HEK293 (cell line): ENCODE results near the gene CEP170B.

Experiments used
- KLF1 ChIP-seq: fragments of 450-650 bp; formaldehyde crosslinking; IDR thresholded peaks from 2 replicates; pipeline ENCODE4 v1.5.1; 2016; ENCODE audit warnings: missing biosample characterization, missing genetic modification characterization
- KLF16 ChIP-seq: fragments of 450-650 bp; formaldehyde crosslinking; IDR thresholded peaks from 2 replicates; pipeline ENCODE4 v1.5.1; 2017; ENCODE audit warnings: missing biosample characterization, missing genetic modification characterization
- TCF7L2 ChIP-seq: IDR thresholded peaks from 2 replicates; pipeline ENCODE4 v1.6.1; 2011; ENCODE audit warnings: low read depth, mild to moderate bottlenecking, inconsistent platforms, low read length, moderate library complexity, borderline replicate concordance
- YY1 ChIP-seq: fragments of 450-650 bp; formaldehyde crosslinking; IDR thresholded peaks from 2 replicates; pipeline ENCODE4 v1.5.1; 2018; ENCODE audit warnings: missing biosample characterization, missing genetic modification characterization
- ZBTB20 ChIP-seq: fragments of 450-650 bp; formaldehyde crosslinking; IDR thresholded peaks from 2 replicates; pipeline ENCODE4 v1.5.1; 2016; ENCODE audit warnings: missing biosample characterization, missing genetic modification characterization
- ZNF174 ChIP-seq: fragments of 450-650 bp; formaldehyde crosslinking; IDR thresholded peaks from 2 replicates; pipeline ENCODE4 v1.5.0; 2017; ENCODE audit warnings: missing biosample characterization, mild to moderate bottlenecking, missing genetic modification characterization
- ZNF2 ChIP-seq: fragments of 450-650 bp; formaldehyde crosslinking; IDR thresholded peaks from 2 replicates; pipeline ENCODE4 v1.5.1; 2016; ENCODE audit warnings: missing biosample characterization, missing genetic modification characterization
- ZNF354C ChIP-seq: fragments of 450-650 bp; formaldehyde crosslinking; IDR thresholded peaks from 2 replicates; pipeline ENCODE4 v1.5.1; 2016; ENCODE audit warnings: missing biosample characterization, missing genetic modification characterization, low read depth, borderline replicate concordance
- ZNF747 ChIP-seq: fragments of 450-650 bp; formaldehyde crosslinking; IDR thresholded peaks from 2 replicates; pipeline ENCODE4 v1.5.1; 2016; ENCODE audit warnings: missing biosample characterization, missing genetic modification characterization
- TF ChIP-seq, protein P1 (sequence below): fragments of 450-650 bp; formaldehyde crosslinking; IDR thresholded peaks from 2 replicates; pipeline ENCODE4 v1.5.1; 2016; ENCODE audit warnings: missing biosample characterization, missing genetic modification characterization
- TF ChIP-seq, protein P2 (sequence below): fragments of 450-650 bp; formaldehyde crosslinking; IDR thresholded peaks from 2 replicates; pipeline ENCODE4 v1.5.1; 2016; ENCODE audit warnings: missing biosample characterization, missing genetic modification characterization

DNA sequence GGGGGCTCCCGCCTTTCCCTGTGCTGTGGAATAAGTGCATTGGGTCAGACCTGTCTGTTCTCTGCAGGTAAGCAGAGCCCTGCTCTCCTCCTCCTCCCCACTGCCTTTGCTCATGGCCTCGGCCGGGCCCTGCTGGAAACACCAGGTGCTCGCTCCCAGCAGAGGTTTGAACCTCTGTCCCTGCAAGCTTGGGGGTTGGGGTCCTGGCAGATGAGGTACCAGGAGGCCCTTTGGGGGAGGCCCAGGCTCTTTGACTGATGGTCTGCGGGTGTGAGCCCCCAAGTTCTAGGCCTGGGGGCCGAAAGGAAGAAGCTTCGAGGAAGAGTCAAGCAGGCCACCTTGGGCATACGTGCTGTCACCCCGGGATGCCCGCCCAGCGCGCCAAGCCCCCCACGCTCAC, 22.1 kb upstream of the CEP170B start:
- TF ChIP-seq, protein P1, sequence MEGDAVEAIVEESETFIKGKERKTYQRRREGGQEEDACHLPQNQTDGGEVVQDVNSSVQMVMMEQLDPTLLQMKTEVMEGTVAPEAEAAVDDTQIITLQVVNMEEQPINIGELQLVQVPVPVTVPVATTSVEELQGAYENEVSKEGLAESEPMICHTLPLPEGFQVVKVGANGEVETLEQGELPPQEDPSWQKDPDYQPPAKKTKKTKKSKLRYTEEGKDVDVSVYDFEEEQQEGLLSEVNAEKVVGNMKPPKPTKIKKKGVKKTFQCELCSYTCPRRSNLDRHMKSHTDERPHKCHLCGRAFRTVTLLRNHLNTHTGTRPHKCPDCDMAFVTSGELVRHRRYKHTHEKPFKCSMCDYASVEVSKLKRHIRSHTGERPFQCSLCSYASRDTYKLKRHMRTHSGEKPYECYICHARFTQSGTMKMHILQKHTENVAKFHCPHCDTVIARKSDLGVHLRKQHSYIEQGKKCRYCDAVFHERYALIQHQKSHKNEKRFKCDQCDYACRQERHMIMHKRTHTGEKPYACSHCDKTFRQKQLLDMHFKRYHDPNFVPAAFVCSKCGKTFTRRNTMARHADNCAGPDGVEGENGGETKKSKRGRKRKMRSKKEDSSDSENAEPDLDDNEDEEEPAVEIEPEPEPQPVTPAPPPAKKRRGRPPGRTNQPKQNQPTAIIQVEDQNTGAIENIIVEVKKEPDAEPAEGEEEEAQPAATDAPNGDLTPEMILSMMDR (tag by site-specific recombination): no peak
- no peak for TF ChIP-seq KLF1 (tag by site-specific recombination)
- no peak for TF ChIP-seq ZNF174 (tag by site-specific recombination)
- TF ChIP-seq TCF7L2: no peak
- no peak for TF ChIP-seq ZNF2 (tag by site-specific recombination)
- TF ChIP-seq, protein P2, sequence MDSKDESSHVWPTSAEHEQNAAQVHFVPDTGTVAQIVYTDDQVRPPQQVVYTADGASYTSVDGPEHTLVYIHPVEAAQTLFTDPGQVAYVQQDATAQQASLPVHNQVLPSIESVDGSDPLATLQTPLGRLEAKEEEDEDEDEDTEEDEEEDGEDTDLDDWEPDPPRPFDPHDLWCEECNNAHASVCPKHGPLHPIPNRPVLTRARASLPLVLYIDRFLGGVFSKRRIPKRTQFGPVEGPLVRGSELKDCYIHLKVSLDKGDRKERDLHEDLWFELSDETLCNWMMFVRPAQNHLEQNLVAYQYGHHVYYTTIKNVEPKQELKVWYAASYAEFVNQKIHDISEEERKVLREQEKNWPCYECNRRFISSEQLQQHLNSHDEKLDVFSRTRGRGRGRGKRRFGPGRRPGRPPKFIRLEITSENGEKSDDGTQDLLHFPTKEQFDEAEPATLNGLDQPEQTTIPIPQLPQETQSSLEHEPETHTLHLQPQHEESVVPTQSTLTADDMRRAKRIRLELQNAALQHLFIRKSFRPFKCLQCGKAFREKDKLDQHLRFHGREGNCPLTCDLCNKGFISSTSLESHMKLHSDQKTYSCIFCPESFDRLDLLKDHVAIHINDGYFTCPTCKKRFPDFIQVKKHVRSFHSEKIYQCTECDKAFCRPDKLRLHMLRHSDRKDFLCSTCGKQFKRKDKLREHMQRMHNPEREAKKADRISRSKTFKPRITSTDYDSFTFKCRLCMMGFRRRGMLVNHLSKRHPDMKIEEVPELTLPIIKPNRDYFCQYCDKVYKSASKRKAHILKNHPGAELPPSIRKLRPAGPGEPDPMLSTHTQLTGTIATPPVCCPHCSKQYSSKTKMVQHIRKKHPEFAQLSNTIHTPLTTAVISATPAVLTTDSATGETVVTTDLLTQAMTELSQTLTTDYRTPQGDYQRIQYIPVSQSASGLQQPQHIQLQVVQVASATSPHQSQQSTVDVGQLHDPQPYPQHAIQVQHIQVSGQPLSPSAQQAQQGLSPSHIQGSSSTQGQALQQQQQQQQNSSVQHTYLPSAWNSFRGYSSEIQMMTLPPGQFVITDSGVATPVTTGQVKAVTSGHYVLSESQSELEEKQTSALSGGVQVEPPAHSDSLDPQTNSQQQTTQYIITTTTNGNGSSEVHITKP (tag by site-specific recombination): no peak
- TF ChIP-seq ZBTB20: no peak
- no peak for TF ChIP-seq ZNF747 (tag by site-specific recombination)
- TF ChIP-seq KLF16: no peak
- no peak for TF ChIP-seq YY1 (tag by site-specific recombination)
- TF ChIP-seq ZNF354C: no peak
